D721Med (cell line): Measurements from ENCODE around the gene FEM1B.

Source experiments
- DNase-seq: peaks from one replicate; pipeline ENCODE4 v3.0.0; 2011; ENCODE audit warnings: low spot score; ENCODE audit not compliant: insufficient read length
- FAIRE-seq: peaks from 2 replicates; lab custom pipeline; 2011; peaks lifted over from hg19 to GRCh38; lab: Jason Lieb, UNC
- TF ChIP-seq, protein P1 (sequence below): IDR thresholded peaks from 2 replicates; pipeline ENCODE4 v1.5.1; 2012; ENCODE audit warnings: mild to moderate bottlenecking, control low read depth; ENCODE audit not compliant: insufficient read depth; ENCODE audit errors: missing control alignments

FEM1B gene

DNA sequence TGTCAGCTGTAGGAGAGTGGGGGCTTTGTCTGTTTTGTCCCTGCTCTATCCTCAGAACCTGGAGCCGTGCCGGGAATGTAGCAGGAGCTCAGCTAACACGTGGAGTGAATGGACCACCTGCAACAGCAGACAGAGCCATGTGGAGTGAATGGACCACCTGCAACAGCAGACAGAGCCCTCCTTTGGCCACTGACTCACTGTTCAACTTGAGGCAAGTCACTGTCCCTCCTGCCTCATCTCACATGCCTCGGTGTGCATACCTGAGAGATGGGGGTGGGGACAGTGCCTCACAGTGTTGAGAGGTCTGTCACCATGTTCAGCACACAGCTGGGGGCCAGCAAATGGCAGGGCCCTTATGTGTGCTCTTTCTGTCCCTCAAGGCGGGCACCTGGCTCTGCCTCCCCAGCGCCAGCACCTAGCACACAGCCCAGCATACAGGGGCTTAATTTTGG, 27.9 kb downstream of the FEM1B start:
- TF ChIP-seq, protein P1, sequence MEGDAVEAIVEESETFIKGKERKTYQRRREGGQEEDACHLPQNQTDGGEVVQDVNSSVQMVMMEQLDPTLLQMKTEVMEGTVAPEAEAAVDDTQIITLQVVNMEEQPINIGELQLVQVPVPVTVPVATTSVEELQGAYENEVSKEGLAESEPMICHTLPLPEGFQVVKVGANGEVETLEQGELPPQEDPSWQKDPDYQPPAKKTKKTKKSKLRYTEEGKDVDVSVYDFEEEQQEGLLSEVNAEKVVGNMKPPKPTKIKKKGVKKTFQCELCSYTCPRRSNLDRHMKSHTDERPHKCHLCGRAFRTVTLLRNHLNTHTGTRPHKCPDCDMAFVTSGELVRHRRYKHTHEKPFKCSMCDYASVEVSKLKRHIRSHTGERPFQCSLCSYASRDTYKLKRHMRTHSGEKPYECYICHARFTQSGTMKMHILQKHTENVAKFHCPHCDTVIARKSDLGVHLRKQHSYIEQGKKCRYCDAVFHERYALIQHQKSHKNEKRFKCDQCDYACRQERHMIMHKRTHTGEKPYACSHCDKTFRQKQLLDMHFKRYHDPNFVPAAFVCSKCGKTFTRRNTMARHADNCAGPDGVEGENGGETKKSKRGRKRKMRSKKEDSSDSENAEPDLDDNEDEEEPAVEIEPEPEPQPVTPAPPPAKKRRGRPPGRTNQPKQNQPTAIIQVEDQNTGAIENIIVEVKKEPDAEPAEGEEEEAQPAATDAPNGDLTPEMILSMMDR = no peak
- FAIRE-seq (no peak), DNase-seq (no peak)

DNA sequence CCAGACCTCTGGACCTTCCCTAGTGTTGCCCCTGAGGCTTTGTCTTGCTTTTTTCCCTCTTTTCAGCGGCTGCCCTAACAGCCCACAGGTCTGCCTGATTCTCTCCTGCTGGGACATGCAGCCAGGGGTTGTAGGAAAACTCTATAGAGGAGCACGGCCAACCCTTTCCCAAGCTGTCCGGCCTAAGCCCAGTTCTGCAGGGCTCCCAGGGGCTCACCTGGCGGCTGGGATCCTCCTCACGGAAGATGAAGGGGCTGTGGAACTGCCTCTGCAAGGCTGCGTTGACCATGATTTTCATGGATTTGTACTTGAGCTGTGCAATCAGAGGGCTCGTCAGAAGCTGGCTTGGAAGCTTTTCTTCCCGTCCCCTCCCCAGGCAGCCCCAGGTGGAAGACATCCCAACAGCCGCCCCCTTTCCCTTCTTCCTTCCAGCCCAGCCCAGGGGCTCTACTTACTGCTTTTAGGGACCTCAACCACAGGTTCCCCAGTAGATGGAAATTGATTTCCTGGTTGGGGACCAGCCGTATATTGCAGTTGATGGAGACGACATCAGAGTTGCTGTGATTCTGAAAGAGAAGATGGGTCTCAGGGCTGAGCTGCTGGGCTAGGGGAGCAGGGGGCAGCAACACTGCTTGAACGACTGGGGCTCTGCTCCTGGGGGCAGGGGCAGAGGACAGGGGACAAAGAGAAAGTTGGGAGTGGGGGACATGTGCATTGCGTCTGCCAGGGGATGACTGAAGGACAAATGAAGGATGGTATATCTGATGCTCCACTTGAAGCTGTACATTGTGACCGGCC, 29.8 kb downstream of the FEM1B start:
- DNase-seq = no peak
- TF ChIP-seq, protein P1 = no peak
- no peak for FAIRE-seq

DNA sequence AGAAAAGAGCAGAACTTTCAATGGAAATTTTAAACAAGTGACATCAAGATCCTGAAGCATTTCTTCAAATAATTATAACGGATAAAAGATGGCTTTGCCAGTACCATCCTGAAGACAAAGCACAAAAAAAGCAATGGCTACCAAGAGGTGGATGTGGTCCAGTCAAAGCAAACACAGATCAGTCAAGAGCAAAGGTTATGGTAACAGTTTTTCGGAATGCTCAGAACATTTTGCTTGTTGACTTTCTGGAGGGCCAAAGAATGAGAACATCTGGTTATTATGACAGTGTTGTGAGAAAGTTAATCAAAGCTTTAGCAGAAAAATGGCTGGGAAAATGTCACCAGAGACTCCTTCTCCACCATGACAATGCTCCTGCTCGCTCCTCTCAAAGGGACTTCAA, 31.5 kb downstream of the FEM1B start:
- DNase-seq = no peak
- FAIRE-seq = no peak
- TF ChIP-seq, protein P1 = no peak

DNA sequence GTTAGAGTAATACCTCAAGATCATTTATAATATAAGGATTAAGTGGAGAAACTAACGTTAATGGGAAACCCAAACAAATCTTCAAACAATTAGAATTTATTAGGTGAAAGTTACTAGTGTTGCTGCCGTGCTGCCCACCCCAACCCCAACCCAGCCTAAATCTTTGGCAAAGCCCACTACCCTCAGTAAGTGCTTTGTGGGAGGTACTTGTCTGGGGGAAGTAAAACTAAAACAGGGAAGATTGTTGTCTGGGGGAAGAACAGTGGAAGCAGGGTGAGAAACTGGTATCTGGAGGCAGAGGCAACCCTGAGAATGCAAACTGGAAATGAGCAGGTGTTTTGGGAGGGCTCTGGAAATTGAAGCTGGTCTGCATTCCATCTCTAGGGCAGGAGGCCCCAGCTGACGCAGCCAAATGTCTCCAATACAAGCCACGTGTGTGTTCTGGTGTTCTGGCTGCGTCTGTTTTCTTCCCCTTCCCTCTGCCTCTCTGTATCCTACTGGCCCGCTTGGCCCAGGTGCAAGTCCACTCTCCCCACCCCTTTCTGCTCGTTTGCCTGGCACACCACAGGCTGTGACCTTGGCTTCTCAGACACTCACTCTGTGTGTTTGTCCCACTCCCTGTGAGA, 32.7 kb downstream of the FEM1B start:
- no peak for DNase-seq
- no peak for FAIRE-seq
- TF ChIP-seq, protein P1 = no peak

DNA sequence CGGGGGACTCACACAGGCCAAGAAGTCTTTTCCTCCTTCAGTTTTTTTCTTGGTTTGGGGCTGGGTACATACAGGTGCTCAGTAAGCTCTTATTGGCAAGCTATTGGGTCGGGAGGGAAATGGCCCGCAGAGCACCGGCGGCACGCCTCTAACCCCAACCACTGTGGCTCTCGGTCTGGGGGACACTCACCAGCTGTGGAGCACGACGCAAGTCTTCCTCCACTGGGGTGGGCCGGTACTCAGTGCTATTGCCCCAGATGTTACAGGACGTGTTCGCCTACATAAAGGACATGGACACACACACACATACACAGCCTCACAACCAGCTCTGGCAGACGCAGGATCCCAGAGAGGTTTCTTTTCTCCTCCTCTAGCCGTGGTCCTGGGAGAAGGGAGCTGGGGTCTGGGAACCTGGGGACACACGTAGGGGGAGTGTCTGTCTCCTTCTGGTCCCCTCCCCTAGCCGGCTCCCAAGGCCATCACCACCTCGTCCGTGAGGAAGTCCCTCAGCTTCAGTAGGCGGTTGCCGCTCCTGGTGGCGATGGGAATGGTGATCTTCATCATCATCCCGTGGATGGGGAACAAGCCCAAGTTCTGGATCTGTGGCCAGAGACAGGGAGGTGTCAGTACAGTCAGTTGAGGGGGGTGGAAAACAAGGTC, 33.4 kb downstream of the FEM1B start:
- FAIRE-seq (no peak), DNase-seq (no peak)
- TF ChIP-seq, protein P1 = no peak

DNA sequence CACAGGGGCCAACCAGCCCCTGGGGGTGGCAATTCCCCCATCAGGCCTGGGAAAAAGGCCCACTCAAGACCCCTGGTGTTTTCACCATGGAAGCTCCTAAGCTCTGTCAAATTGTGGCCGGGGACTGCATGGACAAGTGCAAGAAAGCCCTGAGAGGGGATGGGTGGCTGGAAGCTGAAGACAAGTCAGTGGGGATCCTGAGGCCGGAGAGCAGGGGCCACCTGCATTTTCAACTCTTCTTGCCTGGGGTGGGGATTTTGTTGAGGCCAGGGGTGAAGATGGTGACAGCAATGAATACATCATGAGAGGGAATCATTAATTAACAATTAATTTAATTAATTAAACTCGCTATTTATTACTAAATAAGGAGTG, 33.9 kb downstream of the FEM1B start:
- no peak for FAIRE-seq
- DNase-seq = no peak
- TF ChIP-seq, protein P1 = no peak
